Measurements from ENCODE around the gene KDM8. TPM values are rescaled to one million over a fixed set of nuclear protein-coding genes. Genes with fewer than 3 reads are reported as not detected.

Gene KDM8
- polyA plus RNA-seq (2013, experiment 1 of 2), result 5.4 TPM
- 4.7 TPM for polyA plus RNA-seq (2013, experiment 2 of 2)

DNA sequence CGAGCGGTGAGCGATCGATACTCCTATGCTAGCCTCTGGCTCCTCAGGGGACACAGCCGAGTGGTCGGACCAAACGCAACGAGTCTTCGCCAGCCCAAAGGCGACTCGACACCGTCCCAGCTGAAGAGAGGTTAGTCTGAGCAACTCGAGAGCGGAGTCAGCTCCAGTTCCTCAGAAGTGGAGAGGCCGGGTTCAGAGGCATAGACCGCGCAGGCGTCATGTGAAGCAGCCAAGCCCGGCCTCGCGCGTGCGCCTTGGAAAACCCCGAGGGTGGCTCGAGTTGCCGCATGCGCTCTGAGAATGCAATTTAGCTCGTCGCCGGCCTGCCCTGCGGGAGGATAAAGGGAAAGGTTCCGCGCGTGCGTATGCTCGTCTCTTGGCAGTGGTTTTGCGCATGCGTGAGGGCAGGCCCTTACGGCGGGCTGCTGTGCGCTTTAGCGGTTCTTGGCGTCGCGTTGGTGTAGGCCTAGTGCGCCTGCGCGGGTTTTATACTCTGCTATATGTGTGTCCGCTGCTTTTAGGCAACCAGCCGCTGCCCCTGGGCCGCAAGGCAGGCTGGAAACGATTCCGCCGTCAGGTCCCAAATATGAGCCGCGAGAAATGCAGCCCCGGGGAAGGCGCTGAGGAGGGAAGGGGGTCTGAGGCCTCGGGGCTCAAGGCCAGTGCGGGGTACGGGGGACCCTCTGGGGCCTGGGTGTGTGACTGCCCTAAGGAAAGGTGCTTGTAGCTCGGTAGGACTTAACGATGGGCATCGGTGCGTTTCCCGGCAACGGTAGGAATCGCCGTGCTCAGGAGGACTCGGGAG is at the start of gene KDM8:
Gene KDM8, plus strand, starts transcription at position 20 of the 805 bp plus-strand sequence. CDS start 6,598 bp downstream, outside the sequence.
- DNase-seq, result peak; percentile 100
- no peak within 1 kb of the TSS for H2BK120ac ChIP-seq (ENCODE audit: low read depth, low read length)
- H4K5ac ChIP-seq (ENCODE audit: low read length), result peak within 1 kb of the TSS; percentile 90
- H3K79me1 ChIP-seq (ENCODE audit: low read length), result no peaks in the 10 kb centered on the region
- no peaks in the 10 kb centered on the region for H3K79me2 ChIP-seq (ENCODE audit: control insufficient read depth, insufficient read depth, low read length)
- peak within 1 kb of the TSS; percentile 3 for H4K8ac ChIP-seq (ENCODE audit: low read depth, low read length)
- H2BK5ac ChIP-seq (ENCODE audit: low read length), result peak within 1 kb of the TSS; percentile 88
- H3K56ac ChIP-seq (ENCODE audit: low read length), result peak within 1 kb of the TSS; percentile 100
- peak within 1 kb of the TSS; percentile 79 for H3K27ac ChIP-seq (ENCODE audit: low read depth, low read length)
- no CpG with 5 or more reads among the region's 70 CpGs for WGBS (ENCODE audit: extremely low coverage, insufficient coverage, low lambda C conversion rate)
- H3K4me2 ChIP-seq (ENCODE audit: low read length), result peak within 1 kb of the TSS; percentile 95
- peak within 1 kb of the TSS; percentile 87 for H3K4ac ChIP-seq (ENCODE audit: low read depth, low read length)
- peak within 1 kb of the TSS; percentile 84 for H3K4me3 ChIP-seq (ENCODE audit: low read length)
- no peaks in the 10 kb centered on the region for H3K36me3 ChIP-seq (ENCODE audit: control insufficient read depth, insufficient read depth, low read length)
- no peak within 1 kb of the TSS for H2BK15ac ChIP-seq (replicated peaks; ENCODE audit: low read depth)
- H3K4me1 ChIP-seq (ENCODE audit: control insufficient read depth, low read depth, low read length), result peaks cover 4% of the 10 kb centered on the region
- H3K9ac ChIP-seq (ENCODE audit: low read length), result peak within 1 kb of the TSS; percentile 99
- peak within 1 kb of the TSS; percentile 85 for H3K23ac ChIP-seq (ENCODE audit: low read length)
- no peaks in the 10 kb centered on the region for H3K27me3 ChIP-seq (ENCODE audit: insufficient read depth, low read length, poor library complexity)
- H2AK5ac ChIP-seq (ENCODE audit: low read length), result peak within 1 kb of the TSS; percentile 88
- H3K18ac ChIP-seq (ENCODE audit: low read length), result peak within 1 kb of the TSS; percentile 87

DNA sequence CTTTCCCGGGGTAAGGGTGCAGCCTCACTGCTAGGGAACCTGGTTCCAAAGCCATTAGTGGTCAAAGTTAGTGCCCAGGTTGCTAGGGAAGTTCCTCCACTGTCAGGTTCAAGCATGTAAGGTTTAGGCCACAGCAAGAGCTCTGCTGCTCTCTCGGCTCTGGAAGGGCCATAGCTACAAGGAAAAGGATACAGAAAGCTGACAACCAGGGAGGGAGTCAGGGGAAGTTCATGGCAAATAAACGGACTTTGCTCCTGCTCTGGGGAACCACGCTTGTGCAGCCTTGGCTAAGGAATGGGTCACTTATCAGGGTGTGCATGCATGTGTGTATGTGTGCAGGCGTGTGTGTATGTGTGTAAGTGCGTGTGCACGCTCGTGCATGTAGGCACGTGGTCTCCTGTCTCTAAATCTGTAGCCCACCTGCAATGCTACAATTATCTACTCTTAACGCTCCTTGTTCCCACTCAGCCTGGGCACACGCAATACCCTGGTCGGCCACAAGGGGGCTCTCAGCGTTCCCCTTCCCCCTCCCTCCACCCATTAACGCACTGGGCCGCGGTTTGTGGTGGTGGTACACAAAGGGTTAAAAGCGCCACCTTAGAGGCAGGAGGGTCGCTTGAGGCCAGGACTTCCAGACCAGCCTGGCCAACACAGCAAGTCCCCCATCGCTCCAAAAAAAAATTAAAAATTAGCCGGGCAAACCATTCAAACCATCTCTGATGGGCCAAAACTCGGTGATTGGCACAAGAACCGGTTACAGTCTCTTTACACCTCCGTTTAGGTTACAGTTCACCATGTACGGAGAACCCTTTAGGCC is 48.4 kb upstream of the KDM8 start:
- Histone ChIP-seq H2BK15ac (replicated peaks; ENCODE audit: low read depth) (no peak overlapping the region), H3K4me2 (ENCODE audit: low read length) (peak overlapping the region; percentile 7), H3K79me1 (ENCODE audit: low read length) (no peaks in the 10 kb centered on the region), H2AK5ac (ENCODE audit: low read length) (no peak overlapping the region), H4K8ac (ENCODE audit: low read depth, low read length) (no peak overlapping the region), H3K9ac (ENCODE audit: low read length) (no peak overlapping the region), H3K27me3 (ENCODE audit: insufficient read depth, low read length, poor library complexity) (no peaks in the 10 kb centered on the region), H3K4me3 (ENCODE audit: low read length) (no peak overlapping the region), H2BK120ac (ENCODE audit: low read depth, low read length) (no peak overlapping the region), H3K27ac (ENCODE audit: low read depth, low read length) (no peak overlapping the region), H3K79me2 (ENCODE audit: control insufficient read depth, insufficient read depth, low read length) (no peaks in the 10 kb centered on the region), H3K4ac (ENCODE audit: low read depth, low read length) (no peak overlapping the region), H3K4me1 (ENCODE audit: control insufficient read depth, low read depth, low read length) (no peaks in the 10 kb centered on the region), H3K18ac (ENCODE audit: low read length) (no peak overlapping the region), H2BK5ac (ENCODE audit: low read length) (no peak overlapping the region), H3K36me3 (ENCODE audit: control insufficient read depth, insufficient read depth, low read length) (no peaks in the 10 kb centered on the region), H3K56ac (ENCODE audit: low read length) (no peak overlapping the region), H3K23ac (ENCODE audit: low read length) (no peak overlapping the region), H4K5ac (ENCODE audit: low read length) (no peak overlapping the region)
- no CpG with 5 or more reads among the region's 24 CpGs for WGBS (ENCODE audit: extremely low coverage, insufficient coverage, low lambda C conversion rate)
- peak; percentile 72 for DNase-seq

DNA sequence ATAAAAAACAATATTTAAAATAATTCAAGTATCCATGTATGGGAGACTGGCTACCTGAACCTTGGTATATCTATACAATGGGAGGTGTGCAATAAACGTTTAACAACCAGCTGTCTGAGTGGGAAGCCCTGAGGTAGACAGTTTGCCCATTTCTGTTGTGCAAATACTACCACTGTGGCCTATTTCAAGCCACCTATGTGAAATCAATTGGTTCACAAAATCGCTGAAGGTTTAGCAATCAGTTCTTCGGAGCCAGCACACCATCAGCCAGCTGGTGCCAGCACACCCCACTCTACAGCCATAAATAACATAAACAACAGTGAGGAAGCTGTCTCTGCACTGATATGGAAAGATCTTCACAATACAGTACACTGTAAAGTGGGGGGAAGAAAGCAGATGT is 46.7 kb upstream of the KDM8 start:
- no peak overlapping the region for H2BK15ac ChIP-seq (replicated peaks; ENCODE audit: low read depth)
- H4K8ac ChIP-seq (ENCODE audit: low read depth, low read length), result no peak overlapping the region
- H2BK120ac ChIP-seq (ENCODE audit: low read depth, low read length), result no peak overlapping the region
- no peak overlapping the region for H3K23ac ChIP-seq (ENCODE audit: low read length)
- H3K79me2 ChIP-seq (ENCODE audit: control insufficient read depth, insufficient read depth, low read length), result no peaks in the 10 kb centered on the region
- H3K9ac ChIP-seq (ENCODE audit: low read length), result no peak overlapping the region
- H2AK5ac ChIP-seq (ENCODE audit: low read length), result no peak overlapping the region
- no peak overlapping the region for H3K18ac ChIP-seq (ENCODE audit: low read length)
- no CpG with 5 or more reads among the region's 3 CpGs for WGBS (ENCODE audit: extremely low coverage, insufficient coverage, low lambda C conversion rate)
- H3K56ac ChIP-seq (ENCODE audit: low read length), result no peak overlapping the region
- no peak overlapping the region for H3K27ac ChIP-seq (ENCODE audit: low read depth, low read length)
- no peaks in the 10 kb centered on the region for H3K36me3 ChIP-seq (ENCODE audit: control insufficient read depth, insufficient read depth, low read length)
- H3K4me2 ChIP-seq (ENCODE audit: low read length), result no peak overlapping the region
- no peak overlapping the region for H3K4ac ChIP-seq (ENCODE audit: low read depth, low read length)
- H2BK5ac ChIP-seq (ENCODE audit: low read length), result no peak overlapping the region
- no peaks in the 10 kb centered on the region for H3K27me3 ChIP-seq (ENCODE audit: insufficient read depth, low read length, poor library complexity)
- H3K4me3 ChIP-seq (ENCODE audit: low read length), result no peak overlapping the region
- H3K4me1 ChIP-seq (ENCODE audit: control insufficient read depth, low read depth, low read length), result no peaks in the 10 kb centered on the region
- no peaks in the 10 kb centered on the region for H3K79me1 ChIP-seq (ENCODE audit: low read length)
- H4K5ac ChIP-seq (ENCODE audit: low read length), result no peak overlapping the region
- DNase-seq, result no peak

DNA sequence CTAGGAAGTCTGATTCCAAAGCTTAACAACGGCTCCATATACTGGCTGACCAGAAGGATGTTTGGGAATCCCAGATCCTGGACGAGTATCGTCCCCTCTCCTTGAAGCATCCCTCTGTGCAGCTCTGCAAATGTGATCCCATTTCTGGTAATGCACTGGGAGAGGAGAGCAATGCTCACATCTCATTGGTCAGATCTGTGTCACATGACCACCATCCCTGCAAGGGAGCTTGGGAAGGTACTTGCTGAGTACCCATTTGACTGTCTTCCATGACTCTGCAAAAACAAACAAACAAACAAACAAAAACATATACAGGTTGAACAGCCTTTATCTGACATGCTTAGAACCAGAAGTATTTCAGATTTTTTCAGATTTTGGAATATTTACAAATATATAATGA is 41.9 kb upstream of the KDM8 start:
- no CpG with 5 or more reads among the region's 3 CpGs for WGBS (ENCODE audit: extremely low coverage, insufficient coverage, low lambda C conversion rate)
- H3K4me2 ChIP-seq (ENCODE audit: low read length), result no peak overlapping the region
- no peak overlapping the region for H4K5ac ChIP-seq (ENCODE audit: low read length)
- no peak overlapping the region for H4K8ac ChIP-seq (ENCODE audit: low read depth, low read length)
- H3K4me3 ChIP-seq (ENCODE audit: low read length), result no peak overlapping the region
- H3K18ac ChIP-seq (ENCODE audit: low read length), result no peak overlapping the region
- H2BK120ac ChIP-seq (ENCODE audit: low read depth, low read length), result no peak overlapping the region
- no peaks in the 10 kb centered on the region for H3K36me3 ChIP-seq (ENCODE audit: control insufficient read depth, insufficient read depth, low read length)
- H2AK5ac ChIP-seq (ENCODE audit: low read length), result no peak overlapping the region
- no peak overlapping the region for H3K27ac ChIP-seq (ENCODE audit: low read depth, low read length)
- H2BK5ac ChIP-seq (ENCODE audit: low read length), result no peak overlapping the region
- H2BK15ac ChIP-seq (replicated peaks; ENCODE audit: low read depth), result no peak overlapping the region
- no peaks in the 10 kb centered on the region for H3K4me1 ChIP-seq (ENCODE audit: control insufficient read depth, low read depth, low read length)
- H3K56ac ChIP-seq (ENCODE audit: low read length), result no peak overlapping the region
- H3K23ac ChIP-seq (ENCODE audit: low read length), result no peak overlapping the region
- H3K9ac ChIP-seq (ENCODE audit: low read length), result no peak overlapping the region
- no peak overlapping the region for H3K4ac ChIP-seq (ENCODE audit: low read depth, low read length)
- no peaks in the 10 kb centered on the region for H3K79me1 ChIP-seq (ENCODE audit: low read length)
- no peak for DNase-seq
- no peaks in the 10 kb centered on the region for H3K27me3 ChIP-seq (ENCODE audit: insufficient read depth, low read length, poor library complexity)
- no peaks in the 10 kb centered on the region for H3K79me2 ChIP-seq (ENCODE audit: control insufficient read depth, insufficient read depth, low read length)

DNA sequence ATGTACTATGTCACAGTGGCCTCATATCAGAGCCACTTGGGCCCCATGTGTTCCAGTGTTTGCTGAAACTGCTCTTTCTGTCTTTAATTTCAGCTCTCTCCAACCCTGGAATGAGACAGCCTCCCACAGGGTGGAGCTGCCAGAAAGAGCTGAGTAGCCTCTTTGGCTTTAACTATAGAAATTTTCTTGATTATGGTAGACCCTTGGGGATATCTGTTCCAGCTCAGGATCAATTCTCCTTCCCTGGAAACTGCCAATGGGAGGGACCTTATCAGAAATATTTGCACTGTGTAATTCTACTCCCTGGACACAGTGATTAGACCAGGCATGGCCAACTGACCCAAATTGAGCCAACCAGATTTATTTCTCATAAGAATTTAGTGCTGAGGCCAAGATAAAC is 39.0 kb upstream of the KDM8 start:
- no peak overlapping the region for H3K18ac ChIP-seq (ENCODE audit: low read length)
- H3K56ac ChIP-seq (ENCODE audit: low read length), result no peak overlapping the region
- no peak overlapping the region for H4K8ac ChIP-seq (ENCODE audit: low read depth, low read length)
- no peak overlapping the region for H2BK120ac ChIP-seq (ENCODE audit: low read depth, low read length)
- H3K4me2 ChIP-seq (ENCODE audit: low read length), result no peak overlapping the region
- no peak overlapping the region for H2BK15ac ChIP-seq (replicated peaks; ENCODE audit: low read depth)
- H3K9ac ChIP-seq (ENCODE audit: low read length), result no peak overlapping the region
- H3K79me1 ChIP-seq (ENCODE audit: low read length), result no peaks in the 10 kb centered on the region
- no peak overlapping the region for H4K5ac ChIP-seq (ENCODE audit: low read length)
- no peaks in the 10 kb centered on the region for H3K27me3 ChIP-seq (ENCODE audit: insufficient read depth, low read length, poor library complexity)
- H3K79me2 ChIP-seq (ENCODE audit: control insufficient read depth, insufficient read depth, low read length), result no peaks in the 10 kb centered on the region
- H3K4ac ChIP-seq (ENCODE audit: low read depth, low read length), result no peak overlapping the region
- H3K4me1 ChIP-seq (ENCODE audit: control insufficient read depth, low read depth, low read length), result no peaks in the 10 kb centered on the region
- H2AK5ac ChIP-seq (ENCODE audit: low read length), result no peak overlapping the region
- no peak overlapping the region for H3K4me3 ChIP-seq (ENCODE audit: low read length)
- H3K23ac ChIP-seq (ENCODE audit: low read length), result no peak overlapping the region
- no peak overlapping the region for H2BK5ac ChIP-seq (ENCODE audit: low read length)
- no peak for DNase-seq
- no peaks in the 10 kb centered on the region for H3K36me3 ChIP-seq (ENCODE audit: control insufficient read depth, insufficient read depth, low read length)
- no peak overlapping the region for H3K27ac ChIP-seq (ENCODE audit: low read depth, low read length)
